ENCODE results near the gene VWA7. TPM values are rescaled to one million over a fixed set of nuclear protein-coding genes. Genes with fewer than 3 reads are reported as not detected.
A peak's percentile ranks its signal among the peaks of the same experiment; 100 is the strongest.

The VWA7 gene
- total and polyA plus RNA-seq, 4 donors = 0.23 to 1.3 (median 0.58) TPM; not detected in 1

DNA sequence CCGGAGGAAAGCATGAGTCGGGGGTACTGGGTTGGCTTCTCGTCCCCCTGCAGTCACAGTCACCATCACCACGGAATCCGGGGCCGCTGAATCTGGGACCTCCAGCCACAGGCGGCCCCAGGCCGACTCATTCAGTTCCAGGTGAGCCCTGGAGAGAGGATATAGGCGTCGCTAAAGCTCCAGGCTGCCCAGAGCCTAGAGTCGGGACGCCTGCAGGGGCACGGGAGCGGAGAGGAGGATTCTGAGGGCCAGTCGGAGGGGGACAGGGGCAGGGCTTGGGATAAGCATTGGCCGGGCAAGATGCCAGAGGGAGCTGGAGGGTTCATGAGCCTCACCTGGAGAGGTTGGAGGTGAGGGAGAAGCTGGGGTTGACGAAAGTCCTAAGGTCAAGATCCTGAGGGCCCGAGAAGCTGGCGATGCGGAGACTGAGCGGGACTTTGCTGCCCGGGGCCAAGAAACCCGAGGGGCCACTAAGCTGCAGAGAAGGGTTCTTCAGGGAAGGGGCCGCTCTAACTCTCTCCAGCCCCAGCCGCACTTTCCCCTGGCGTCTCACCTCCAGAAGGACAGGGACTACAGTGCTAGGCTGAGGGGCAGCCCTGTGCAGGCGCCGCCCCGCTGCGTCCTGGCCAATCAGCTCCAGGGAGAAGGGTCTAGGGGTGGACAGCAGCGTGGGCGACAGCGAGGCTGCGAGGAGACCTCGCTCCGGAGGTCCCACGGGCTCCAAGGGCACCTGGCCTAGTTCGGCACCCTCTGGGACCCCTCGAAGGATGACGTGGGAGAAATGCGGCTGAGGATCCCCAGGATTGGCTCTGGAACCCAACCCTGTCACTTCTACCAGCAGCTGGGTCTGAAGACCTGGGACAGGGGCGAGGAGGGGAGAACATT is 11.0 kb downstream of the VWA7 start:
- Histone ChIP-seq H3K27me3 (ENCODE audit: control insufficient read depth in 1 of 2, insufficient read depth in 2 of 2, low read length in 1 of 2) (no peaks in the 10 kb centered on the region), H3K36me3 (ENCODE audit: control insufficient read depth in 1 of 2, insufficient read depth in 2 of 2, low read length in 1 of 2) (no peaks in the 10 kb centered on the region), H3K9me3 (ENCODE audit: control insufficient read depth, low read length) (no peaks in the 10 kb centered on the region), H3K4me1 (ENCODE audit: control insufficient read depth in 1 of 2, insufficient read depth in 2 of 2, low read length in 2 of 2) (no peaks in the 10 kb centered on the region), H3K4me3 (ENCODE audit: low read length in 2 of 2) (no peak overlapping the region), H3K27ac (ENCODE audit: low read depth in 1 of 2, low read length in 2 of 2) (no peak overlapping the region)
- WGBS, 2 donors = 31 to 34% methylated on average over 41 to 42 of the region's 42 CpGs
- ATAC-seq (ENCODE audit: low FRiP score) (peak; percentile 53), DNase-seq (no peak)
- intact Hi-C loops (cut with DNase I) = no loop called here

DNA sequence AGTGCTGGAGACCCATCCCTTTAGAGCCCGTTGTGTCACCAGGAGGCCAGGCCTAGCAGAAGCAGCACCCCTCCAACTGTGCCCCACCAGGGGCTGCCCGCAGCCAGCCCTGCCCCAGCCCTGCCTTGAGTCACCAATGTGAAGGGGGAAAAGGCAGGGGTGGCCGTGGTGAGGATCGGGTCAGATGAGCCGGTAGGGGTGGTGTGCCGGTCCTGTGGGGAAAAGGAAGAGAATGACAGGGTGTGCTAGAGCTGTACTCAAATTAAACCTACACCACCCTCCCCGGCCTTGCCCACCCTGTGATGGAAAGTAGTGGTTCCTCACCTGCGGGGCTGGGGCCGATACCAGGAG is 11.6 kb downstream of the VWA7 start:
- intact Hi-C loops (cut with DNase I) = no loop called here
- Histone ChIP-seq H3K27ac (ENCODE audit: low read depth in 1 of 2, low read length in 2 of 2) (no peak overlapping the region), H3K9me3 (ENCODE audit: control insufficient read depth, low read length) (no peaks in the 10 kb centered on the region), H3K4me3 (ENCODE audit: low read length in 2 of 2) (no peak overlapping the region), H3K36me3 (ENCODE audit: control insufficient read depth in 1 of 2, insufficient read depth in 2 of 2, low read length in 1 of 2) (no peaks in the 10 kb centered on the region), H3K27me3 (ENCODE audit: control insufficient read depth in 1 of 2, insufficient read depth in 2 of 2, low read length in 1 of 2) (no peaks in the 10 kb centered on the region), H3K4me1 (ENCODE audit: control insufficient read depth in 1 of 2, insufficient read depth in 2 of 2, low read length in 2 of 2) (no peaks in the 10 kb centered on the region)
- DNase-seq = no peak
- ATAC-seq (ENCODE audit: low FRiP score) = no peak
- WGBS, 2 donors = 87 to 93% methylated on average over 9 of the region's 9 CpGs

DNA sequence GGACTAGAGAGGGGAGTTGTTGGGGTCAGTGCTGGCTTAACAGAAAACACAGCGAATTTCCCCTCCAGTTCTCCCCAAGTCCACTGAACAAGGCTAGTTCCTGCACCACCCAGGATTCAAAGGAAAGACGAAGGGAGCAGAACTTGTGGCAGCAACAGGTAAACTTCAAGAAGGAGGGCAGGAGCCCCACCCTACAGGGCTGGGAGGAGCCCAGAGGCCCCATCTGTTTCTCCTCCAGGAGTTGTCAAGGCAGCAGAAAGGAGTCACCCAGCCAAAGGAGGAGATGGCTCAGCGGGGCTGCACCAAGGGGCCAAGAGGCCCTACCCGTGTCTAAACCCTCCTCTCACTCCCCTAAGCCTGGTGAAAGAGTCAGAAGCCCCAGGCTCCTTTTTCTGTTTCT is 12.9 kb downstream of the VWA7 start:
- no peaks in the 10 kb centered on the region for H3K4me1 ChIP-seq (ENCODE audit: control insufficient read depth in 1 of 2, insufficient read depth in 2 of 2, low read length in 2 of 2)
- no peak for DNase-seq
- no peaks in the 10 kb centered on the region for H3K36me3 ChIP-seq (ENCODE audit: control insufficient read depth in 1 of 2, insufficient read depth in 2 of 2, low read length in 1 of 2)
- no peak overlapping the region for H3K4me3 ChIP-seq (ENCODE audit: low read length in 2 of 2)
- 91 to 94% methylated on average over 4 of the region's 4 CpGs for WGBS, 2 donors
- H3K9me3 ChIP-seq (ENCODE audit: control insufficient read depth, low read length) = no peaks in the 10 kb centered on the region
- no peaks in the 10 kb centered on the region for H3K27me3 ChIP-seq (ENCODE audit: control insufficient read depth in 1 of 2, insufficient read depth in 2 of 2, low read length in 1 of 2)
- no peak overlapping the region for H3K27ac ChIP-seq (ENCODE audit: low read depth in 1 of 2, low read length in 2 of 2)
- intact Hi-C loops (cut with DNase I) = no loop called here
- no peak for ATAC-seq (ENCODE audit: low FRiP score)

DNA sequence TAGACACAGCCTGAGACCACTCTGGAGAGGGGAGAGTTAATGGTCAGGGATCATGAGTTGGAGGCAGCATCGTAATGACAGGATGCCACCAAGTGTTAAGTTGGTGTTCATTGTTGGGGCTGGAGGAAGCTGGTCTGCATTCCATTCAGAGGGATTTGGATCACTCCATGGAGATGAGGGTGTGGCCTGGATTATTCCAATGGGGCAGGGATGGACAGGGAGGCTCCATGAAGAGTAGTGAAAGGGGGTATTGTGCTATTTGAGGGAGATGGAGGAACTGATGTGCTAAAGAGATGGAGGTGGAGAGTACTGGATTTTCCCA is 13.5 kb downstream of the VWA7 start:
- Histone ChIP-seq H3K9me3 (ENCODE audit: control insufficient read depth, low read length) (no peaks in the 10 kb centered on the region), H3K27me3 (ENCODE audit: control insufficient read depth in 1 of 2, insufficient read depth in 2 of 2, low read length in 1 of 2) (no peaks in the 10 kb centered on the region), H3K27ac (ENCODE audit: low read depth in 1 of 2, low read length in 2 of 2) (no peak overlapping the region), H3K4me3 (ENCODE audit: low read length in 2 of 2) (no peak overlapping the region), H3K4me1 (ENCODE audit: control insufficient read depth in 1 of 2, insufficient read depth in 2 of 2, low read length in 2 of 2) (no peaks in the 10 kb centered on the region), H3K36me3 (ENCODE audit: control insufficient read depth in 1 of 2, insufficient read depth in 2 of 2, low read length in 1 of 2) (no peaks in the 10 kb centered on the region)
- intact Hi-C loops (cut with DNase I) = no loop called here
- no peak for ATAC-seq (ENCODE audit: low FRiP score)
- DNase-seq = no peak
- WGBS, 2 donors = 29 to 42% methylated on average over 1 of the region's 1 CpG

DNA sequence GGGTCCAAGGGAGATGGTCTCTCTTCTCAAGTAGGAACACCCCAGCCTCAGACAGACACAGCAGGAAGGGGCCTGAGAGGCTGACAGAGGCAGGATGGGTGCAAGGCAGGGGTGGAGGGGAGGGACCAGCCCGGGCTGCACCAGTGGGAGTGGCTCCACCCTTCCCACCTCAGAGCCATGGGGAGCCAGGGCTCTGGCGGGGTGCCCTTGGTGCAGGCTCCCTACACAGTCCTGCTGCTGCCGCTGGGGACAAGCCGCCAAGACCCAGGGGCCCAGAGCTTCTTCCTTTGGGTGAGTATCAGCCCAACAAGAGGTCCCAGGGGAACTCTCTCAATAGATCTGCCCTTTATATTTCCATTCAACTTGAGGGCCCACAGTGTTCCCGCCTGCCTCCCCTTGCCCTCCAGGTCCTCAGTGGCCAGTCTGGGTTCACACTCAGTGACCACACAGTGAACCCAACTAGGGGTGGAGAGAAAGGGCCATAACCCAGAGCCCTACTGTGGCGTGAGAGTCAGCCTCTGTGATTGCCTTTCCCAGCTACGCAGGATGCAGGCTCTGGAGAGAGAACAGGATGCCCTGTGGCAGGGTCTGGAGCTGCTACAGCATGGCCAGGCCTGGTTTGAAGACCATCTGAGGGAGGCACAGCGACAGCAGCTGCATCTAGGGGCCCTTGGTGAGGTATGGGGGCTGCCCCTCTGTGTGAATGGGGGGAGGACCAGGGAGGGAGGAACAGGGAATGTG is 14.1 kb downstream of the VWA7 start:
- no peaks in the 10 kb centered on the region for H3K4me1 ChIP-seq (ENCODE audit: control insufficient read depth in 1 of 2, insufficient read depth in 2 of 2, low read length in 2 of 2)
- no peak overlapping the region for H3K4me3 ChIP-seq (ENCODE audit: low read length in 2 of 2)
- no peak overlapping the region for H3K27ac ChIP-seq (ENCODE audit: low read depth in 1 of 2, low read length in 2 of 2)
- no peaks in the 10 kb centered on the region for H3K36me3 ChIP-seq (ENCODE audit: control insufficient read depth in 1 of 2, insufficient read depth in 2 of 2, low read length in 1 of 2)
- DNase-seq = no peak
- WGBS, 2 donors = 85 to 86% methylated on average over 8 of the region's 8 CpGs
- ATAC-seq (ENCODE audit: low FRiP score) = no peak
- no peaks in the 10 kb centered on the region for H3K27me3 ChIP-seq (ENCODE audit: control insufficient read depth in 1 of 2, insufficient read depth in 2 of 2, low read length in 1 of 2)
- no peaks in the 10 kb centered on the region for H3K9me3 ChIP-seq (ENCODE audit: control insufficient read depth, low read length)
- intact Hi-C loops (cut with DNase I) = no loop called here

DNA sequence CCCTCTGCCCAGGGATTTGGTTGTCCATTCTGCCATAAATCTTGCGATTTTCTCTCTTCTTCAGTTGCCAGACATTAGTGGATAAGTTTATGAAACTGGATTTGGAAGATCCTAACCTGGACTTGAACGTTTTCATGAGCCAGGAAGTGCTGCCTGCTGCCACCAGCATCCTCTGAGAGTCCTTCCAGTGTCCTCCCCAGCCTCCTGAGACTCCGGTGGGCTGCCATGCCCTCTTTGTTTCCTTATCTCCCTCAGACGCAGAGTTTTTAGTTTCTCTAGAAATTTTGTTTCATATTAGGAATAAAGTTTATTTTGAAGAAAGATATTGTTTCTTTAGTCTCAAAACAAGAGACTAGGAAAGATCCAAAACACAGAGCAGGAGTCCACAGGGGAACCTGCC is 14.8 kb downstream of the VWA7 start, which contains the start of gene SAPCD1:
TSS of gene SAPCD1 (plus strand) at position 301 of the 400 bp plus-strand sequence. CDS start 399 bp downstream, outside the sequence.
- H3K27ac ChIP-seq (ENCODE audit: low read depth in 1 of 2, low read length in 2 of 2) = no peak within 1 kb of the TSS
- H3K9me3 ChIP-seq (ENCODE audit: control insufficient read depth, low read length) = no peaks in the 10 kb centered on the region
- ATAC-seq (ENCODE audit: low FRiP score) (no peak), DNase-seq (no peak)
- WGBS, 2 donors = 83 to 86% methylated on average over 4 of the region's 4 CpGs
- intact Hi-C loops (cut with DNase I) = no loop called here
- H3K4me3 ChIP-seq (ENCODE audit: low read length in 2 of 2) = no peak within 1 kb of the TSS
- no peaks in the 10 kb centered on the region for H3K4me1 ChIP-seq (ENCODE audit: control insufficient read depth in 1 of 2, insufficient read depth in 2 of 2, low read length in 2 of 2)
- H3K36me3 ChIP-seq (ENCODE audit: control insufficient read depth in 1 of 2, insufficient read depth in 2 of 2, low read length in 1 of 2) = no peaks in the 10 kb centered on the region
- no peaks in the 10 kb centered on the region for H3K27me3 ChIP-seq (ENCODE audit: control insufficient read depth in 1 of 2, insufficient read depth in 2 of 2, low read length in 1 of 2)

DNA sequence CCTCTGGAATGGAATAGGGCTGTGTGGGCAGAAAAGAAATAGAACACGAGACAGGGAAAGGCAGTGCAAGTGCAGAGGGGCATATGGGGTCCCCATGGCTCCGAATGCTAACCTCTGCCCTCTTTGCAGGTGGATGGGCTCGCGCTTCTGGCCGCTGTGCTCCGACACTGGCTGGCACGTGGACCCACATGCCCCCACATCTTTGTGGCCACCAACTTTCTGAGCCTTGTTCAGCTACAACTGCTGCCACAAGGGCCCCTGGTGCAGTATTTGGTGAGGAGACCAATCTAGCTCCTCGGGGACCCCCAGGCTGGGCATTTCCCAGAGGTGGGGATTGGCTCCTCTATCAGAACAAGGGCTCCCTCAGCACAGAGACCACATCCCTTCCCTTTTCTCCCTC is 15.8 kb downstream of the VWA7 start:
- intact Hi-C loops (cut with DNase I) = no loop called here
- WGBS, 2 donors = 96% methylated on average over 8 of the region's 8 CpGs
- H3K27ac ChIP-seq (ENCODE audit: low read depth in 1 of 2, low read length in 2 of 2) = no peak overlapping the region
- H3K27me3 ChIP-seq (ENCODE audit: control insufficient read depth in 1 of 2, insufficient read depth in 2 of 2, low read length in 1 of 2) = no peaks in the 10 kb centered on the region
- ATAC-seq (ENCODE audit: low FRiP score) (no peak), DNase-seq (no peak)
- H3K4me1 ChIP-seq (ENCODE audit: control insufficient read depth in 1 of 2, insufficient read depth in 2 of 2, low read length in 2 of 2) = no peaks in the 10 kb centered on the region
- no peaks in the 10 kb centered on the region for H3K9me3 ChIP-seq (ENCODE audit: control insufficient read depth, low read length)
- no peaks in the 10 kb centered on the region for H3K36me3 ChIP-seq (ENCODE audit: control insufficient read depth in 1 of 2, insufficient read depth in 2 of 2, low read length in 1 of 2)
- no peak overlapping the region for H3K4me3 ChIP-seq (ENCODE audit: low read length in 2 of 2)

DNA sequence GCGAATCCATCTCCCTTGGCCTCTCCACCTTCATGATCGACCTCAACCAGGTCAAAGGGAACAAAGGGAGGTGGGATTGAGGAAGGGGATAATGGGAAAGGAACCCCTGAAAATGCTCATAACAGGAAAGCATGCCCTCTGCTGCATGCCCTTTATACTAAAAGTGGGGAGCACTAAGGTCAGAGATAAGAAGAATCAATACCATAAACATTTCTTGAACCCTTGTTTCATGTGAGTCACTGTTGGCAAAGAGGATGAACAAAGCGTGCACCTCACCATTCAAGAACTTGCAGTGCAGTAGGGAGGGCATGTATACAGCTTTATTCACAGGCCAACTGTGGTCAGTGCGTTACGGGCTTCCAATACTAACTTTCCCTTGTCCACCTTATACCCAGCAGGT is 16.3 kb downstream of the VWA7 start:
- intact Hi-C loops (cut with DNase I) = no loop called here
- Histone ChIP-seq H3K27ac (ENCODE audit: low read depth in 1 of 2, low read length in 2 of 2) (no peak overlapping the region), H3K9me3 (ENCODE audit: control insufficient read depth, low read length) (no peaks in the 10 kb centered on the region), H3K36me3 (ENCODE audit: control insufficient read depth in 1 of 2, insufficient read depth in 2 of 2, low read length in 1 of 2) (no peaks in the 10 kb centered on the region), H3K27me3 (ENCODE audit: control insufficient read depth in 1 of 2, insufficient read depth in 2 of 2, low read length in 1 of 2) (no peaks in the 10 kb centered on the region), H3K4me1 (ENCODE audit: control insufficient read depth in 1 of 2, insufficient read depth in 2 of 2, low read length in 2 of 2) (no peaks in the 10 kb centered on the region), H3K4me3 (ENCODE audit: low read length in 2 of 2) (no peak overlapping the region)
- 86 to 88% methylated on average over 5 of the region's 5 CpGs for WGBS, 2 donors
- no peak for DNase-seq
- no peak for ATAC-seq (ENCODE audit: low FRiP score)

DNA sequence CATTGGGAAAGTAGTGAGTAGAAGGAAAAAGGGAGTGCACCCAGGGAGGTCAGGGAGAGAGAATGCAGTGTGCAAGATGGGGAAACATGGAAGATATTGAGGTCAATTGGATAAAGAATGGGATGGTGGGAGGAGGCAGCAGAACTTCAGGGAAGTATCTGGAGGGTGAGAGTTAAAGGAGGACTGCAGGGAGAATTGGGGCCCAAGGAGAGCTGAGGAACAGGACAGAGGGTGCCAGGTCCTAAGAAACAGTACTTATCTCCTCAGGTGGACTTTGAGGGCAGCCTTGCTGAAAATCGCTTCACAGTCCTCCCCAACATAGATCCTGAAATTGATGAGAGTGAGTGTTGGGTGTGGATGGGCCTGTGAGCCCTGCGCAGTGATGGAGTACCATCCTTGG is 18.8 kb downstream of the VWA7 start:
- no peaks in the 10 kb centered on the region for H3K4me1 ChIP-seq (ENCODE audit: control insufficient read depth in 1 of 2, insufficient read depth in 2 of 2, low read length in 2 of 2)
- intact Hi-C loops (cut with DNase I) = no loop called here
- ATAC-seq (ENCODE audit: low FRiP score) = no peak
- H3K36me3 ChIP-seq (ENCODE audit: control insufficient read depth in 1 of 2, insufficient read depth in 2 of 2, low read length in 1 of 2) = no peaks in the 10 kb centered on the region
- DNase-seq = no peak
- 98 to 100% methylated on average over 2 of the region's 2 CpGs for WGBS, 2 donors
- H3K27me3 ChIP-seq (ENCODE audit: control insufficient read depth in 1 of 2, insufficient read depth in 2 of 2, low read length in 1 of 2) = no peaks in the 10 kb centered on the region
- no peak overlapping the region for H3K4me3 ChIP-seq (ENCODE audit: low read length in 2 of 2)
- no peaks in the 10 kb centered on the region for H3K9me3 ChIP-seq (ENCODE audit: control insufficient read depth, low read length)
- no peak overlapping the region for H3K27ac ChIP-seq (ENCODE audit: low read depth in 1 of 2, low read length in 2 of 2)
